Measurements from ENCODE around the gene MVD. TPM values are rescaled to one million over a fixed set of nuclear protein-coding genes. Genes with fewer than 3 reads are reported as not detected.

Gene MVD
- total and polyA plus RNA-seq, 2 of the 13 experiments (the other 11 are each of a cell fraction or from before 2014, with no cell fraction given), result 28.1 to 187 TPM

- peak; percentile 46; the same call in 1 of the 2 replicates for TF ChIP-seq EEA1 (CRISPR knock-in tag; IDR thresholded peaks at IDR 0.05; ENCODE audit: borderline replicate concordance)
- TF ChIP-seq SP5 (CRISPR knock-in tag; IDR thresholded peaks at IDR 0.05; ENCODE audit: borderline replicate concordance, low read depth), result 0 out of 2 replicates have a peak, but pooled peaks have one; percentile 8
- no peak for TF ChIP-seq TP53 (CRISPR knock-in tag; conservative IDR thresholded peaks at IDR 0.05)
- TF ChIP-seq ZNF124 (CRISPR knock-in tag; IDR thresholded peaks at IDR 0.05), result no peak
- no peak for TF ChIP-seq POLR2G (IDR thresholded peaks at IDR 0.05; ENCODE audit: low read depth, low read length)
- TF ChIP-seq MXD1 (CRISPR knock-in tag; IDR thresholded peaks at IDR 0.05), result no peak
- TF ChIP-seq MED1 (CRISPR knock-in tag; IDR thresholded peaks at IDR 0.05), result no peak
- TF ChIP-seq ZFY (CRISPR knock-in tag; IDR thresholded peaks at IDR 0.05), result no peak
- no peak for TF ChIP-seq ZNF407 (CRISPR knock-in tag; IDR thresholded peaks at IDR 0.05; ENCODE audit: not compliant biosample characterization)
- no peak for TF ChIP-seq CENPX (CRISPR knock-in tag; IDR thresholded peaks at IDR 0.05)
- TF ChIP-seq SMARCC2 (IDR thresholded peaks at IDR 0.05), result no peak
- TF ChIP-seq KIAA2018 (CRISPR knock-in tag; IDR thresholded peaks at IDR 0.05; ENCODE audit: borderline replicate concordance), result peak; percentile 45; the same call in 1 of the 2 replicates
Measured at GRCh38 chr16:88649195-88649923, 13.5 kb downstream of the MVD start (continued).

All from HepG2 (cell line).